ENCODE measurements around the gene ZNF784. TPM values are rescaled to one million over a fixed set of nuclear protein-coding genes. Genes with fewer than 3 reads are reported as not detected.

Gene ZNF784
- total and polyA plus RNA-seq, 9 of the 15 experiments (the other 6 are each of a cell fraction or from before 2014, with no cell fraction given): 0.14 to 6.1 (median 2.1) TPM

DNA sequence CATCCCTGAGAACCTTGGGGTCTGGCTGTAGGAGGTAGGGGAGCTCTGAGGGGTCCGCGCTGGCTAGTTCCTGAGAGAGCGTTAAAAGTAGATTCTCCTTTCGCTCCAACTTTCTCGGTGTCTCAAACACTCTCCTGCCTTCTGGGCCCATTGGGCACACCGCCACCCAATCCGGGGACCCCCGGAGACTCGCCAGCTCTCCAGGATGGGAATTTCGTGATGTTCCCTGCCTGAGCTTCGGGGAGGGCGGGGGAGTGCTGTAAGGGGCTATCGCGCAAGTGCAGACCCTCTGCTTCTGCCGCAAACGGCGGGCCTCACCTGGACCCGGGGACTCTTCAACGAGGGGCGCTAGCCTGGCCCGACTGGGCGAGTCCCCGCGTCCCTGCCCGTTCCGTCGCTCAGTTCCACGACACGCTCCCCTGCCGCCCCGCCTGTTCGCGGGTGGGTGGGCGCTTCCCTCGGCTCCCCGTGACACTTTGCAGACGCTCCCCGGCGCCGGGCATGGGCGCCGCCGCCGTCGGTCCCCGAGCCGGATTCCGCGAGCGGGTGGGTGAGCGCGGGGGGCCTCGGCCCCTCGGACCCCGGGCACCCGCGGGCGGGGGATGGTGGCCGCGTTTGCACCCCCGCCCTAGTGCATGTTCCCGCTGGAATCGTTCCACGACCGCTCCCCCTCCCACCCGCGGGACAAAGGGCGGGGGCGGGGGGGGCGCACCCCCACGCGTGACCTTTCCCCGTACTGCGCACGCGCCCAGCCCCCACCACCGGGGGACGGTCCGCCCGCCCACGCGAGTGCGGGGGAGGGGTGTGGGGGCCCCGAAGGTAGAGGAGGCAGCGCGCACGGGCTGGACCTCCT lies 23.6 kb upstream of the ZNF784 start, which contains the start of gene CCDC106 (continued):
- TF ChIP-seq TEAD1 (CRISPR knock-in tag; IDR thresholded peaks at IDR 0.05): no peak
- TF ChIP-seq, protein P1, sequence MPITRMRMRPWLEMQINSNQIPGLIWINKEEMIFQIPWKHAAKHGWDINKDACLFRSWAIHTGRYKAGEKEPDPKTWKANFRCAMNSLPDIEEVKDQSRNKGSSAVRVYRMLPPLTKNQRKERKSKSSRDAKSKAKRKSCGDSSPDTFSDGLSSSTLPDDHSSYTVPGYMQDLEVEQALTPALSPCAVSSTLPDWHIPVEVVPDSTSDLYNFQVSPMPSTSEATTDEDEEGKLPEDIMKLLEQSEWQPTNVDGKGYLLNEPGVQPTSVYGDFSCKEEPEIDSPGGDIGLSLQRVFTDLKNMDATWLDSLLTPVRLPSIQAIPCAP (CRISPR knock-in tag; IDR thresholded peaks at IDR 0.05; ENCODE audit: borderline replicate concordance): no peak
- peak; percentile 58 for TF ChIP-seq U2AF1 (optimal IDR thresholded peaks at IDR 0.05; ENCODE audit: low read depth, low read length)
- TF ChIP-seq, protein P2, sequence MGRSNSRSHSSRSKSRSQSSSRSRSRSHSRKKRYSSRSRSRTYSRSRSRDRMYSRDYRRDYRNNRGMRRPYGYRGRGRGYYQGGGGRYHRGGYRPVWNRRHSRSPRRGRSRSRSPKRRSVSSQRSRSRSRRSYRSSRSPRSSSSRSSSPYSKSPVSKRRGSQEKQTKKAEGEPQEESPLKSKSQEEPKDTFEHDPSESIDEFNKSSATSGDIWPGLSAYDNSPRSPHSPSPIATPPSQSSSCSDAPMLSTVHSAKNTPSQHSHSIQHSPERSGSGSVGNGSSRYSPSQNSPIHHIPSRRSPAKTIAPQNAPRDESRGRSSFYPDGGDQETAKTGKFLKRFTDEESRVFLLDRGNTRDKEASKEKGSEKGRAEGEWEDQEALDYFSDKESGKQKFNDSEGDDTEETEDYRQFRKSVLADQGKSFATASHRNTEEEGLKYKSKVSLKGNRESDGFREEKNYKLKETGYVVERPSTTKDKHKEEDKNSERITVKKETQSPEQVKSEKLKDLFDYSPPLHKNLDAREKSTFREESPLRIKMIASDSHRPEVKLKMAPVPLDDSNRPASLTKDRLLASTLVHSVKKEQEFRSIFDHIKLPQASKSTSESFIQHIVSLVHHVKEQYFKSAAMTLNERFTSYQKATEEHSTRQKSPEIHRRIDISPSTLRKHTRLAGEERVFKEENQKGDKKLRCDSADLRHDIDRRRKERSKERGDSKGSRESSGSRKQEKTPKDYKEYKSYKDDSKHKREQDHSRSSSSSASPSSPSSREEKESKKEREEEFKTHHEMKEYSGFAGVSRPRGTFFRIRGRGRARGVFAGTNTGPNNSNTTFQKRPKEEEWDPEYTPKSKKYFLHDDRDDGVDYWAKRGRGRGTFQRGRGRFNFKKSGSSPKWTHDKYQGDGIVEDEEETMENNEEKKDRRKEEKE (IDR thresholded peaks at IDR 0.05; ENCODE audit: borderline replicate concordance in 1 of 2, control insufficient read depth in 1 of 2, low read depth in 2 of 2, low read length in 1 of 2): no peak
- TF ChIP-seq, protein P3, sequence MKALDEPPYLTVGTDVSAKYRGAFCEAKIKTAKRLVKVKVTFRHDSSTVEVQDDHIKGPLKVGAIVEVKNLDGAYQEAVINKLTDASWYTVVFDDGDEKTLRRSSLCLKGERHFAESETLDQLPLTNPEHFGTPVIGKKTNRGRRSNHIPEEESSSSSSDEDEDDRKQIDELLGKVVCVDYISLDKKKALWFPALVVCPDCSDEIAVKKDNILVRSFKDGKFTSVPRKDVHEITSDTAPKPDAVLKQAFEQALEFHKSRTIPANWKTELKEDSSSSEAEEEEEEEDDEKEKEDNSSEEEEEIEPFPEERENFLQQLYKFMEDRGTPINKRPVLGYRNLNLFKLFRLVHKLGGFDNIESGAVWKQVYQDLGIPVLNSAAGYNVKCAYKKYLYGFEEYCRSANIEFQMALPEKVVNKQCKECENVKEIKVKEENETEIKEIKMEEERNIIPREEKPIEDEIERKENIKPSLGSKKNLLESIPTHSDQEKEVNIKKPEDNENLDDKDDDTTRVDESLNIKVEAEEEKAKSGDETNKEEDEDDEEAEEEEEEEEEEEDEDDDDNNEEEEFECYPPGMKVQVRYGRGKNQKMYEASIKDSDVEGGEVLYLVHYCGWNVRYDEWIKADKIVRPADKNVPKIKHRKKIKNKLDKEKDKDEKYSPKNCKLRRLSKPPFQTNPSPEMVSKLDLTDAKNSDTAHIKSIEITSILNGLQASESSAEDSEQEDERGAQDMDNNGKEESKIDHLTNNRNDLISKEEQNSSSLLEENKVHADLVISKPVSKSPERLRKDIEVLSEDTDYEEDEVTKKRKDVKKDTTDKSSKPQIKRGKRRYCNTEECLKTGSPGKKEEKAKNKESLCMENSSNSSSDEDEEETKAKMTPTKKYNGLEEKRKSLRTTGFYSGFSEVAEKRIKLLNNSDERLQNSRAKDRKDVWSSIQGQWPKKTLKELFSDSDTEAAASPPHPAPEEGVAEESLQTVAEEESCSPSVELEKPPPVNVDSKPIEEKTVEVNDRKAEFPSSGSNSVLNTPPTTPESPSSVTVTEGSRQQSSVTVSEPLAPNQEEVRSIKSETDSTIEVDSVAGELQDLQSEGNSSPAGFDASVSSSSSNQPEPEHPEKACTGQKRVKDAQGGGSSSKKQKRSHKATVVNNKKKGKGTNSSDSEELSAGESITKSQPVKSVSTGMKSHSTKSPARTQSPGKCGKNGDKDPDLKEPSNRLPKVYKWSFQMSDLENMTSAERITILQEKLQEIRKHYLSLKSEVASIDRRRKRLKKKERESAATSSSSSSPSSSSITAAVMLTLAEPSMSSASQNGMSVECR (CRISPR knock-in tag; IDR thresholded peaks at IDR 0.05): peak; percentile 47; the same call in 1 of the 2 replicates
- no peak for TF ChIP-seq SUPT5H (IDR thresholded peaks at IDR 0.05)
- peak; percentile 80 for TF ChIP-seq RBM22 (IDR thresholded peaks at IDR 0.05; ENCODE audit: low read depth, low read length, poor library complexity, severe bottlenecking)
- no peak for TF ChIP-seq SMARCA4 (IDR thresholded peaks at IDR 0.05)
- TF ChIP-seq FOXP1 (CRISPR knock-in tag; IDR thresholded peaks at IDR 0.05): 0 out of 2 replicates have a peak, but pooled peaks have one; percentile 10
- TF ChIP-seq, protein P4, sequence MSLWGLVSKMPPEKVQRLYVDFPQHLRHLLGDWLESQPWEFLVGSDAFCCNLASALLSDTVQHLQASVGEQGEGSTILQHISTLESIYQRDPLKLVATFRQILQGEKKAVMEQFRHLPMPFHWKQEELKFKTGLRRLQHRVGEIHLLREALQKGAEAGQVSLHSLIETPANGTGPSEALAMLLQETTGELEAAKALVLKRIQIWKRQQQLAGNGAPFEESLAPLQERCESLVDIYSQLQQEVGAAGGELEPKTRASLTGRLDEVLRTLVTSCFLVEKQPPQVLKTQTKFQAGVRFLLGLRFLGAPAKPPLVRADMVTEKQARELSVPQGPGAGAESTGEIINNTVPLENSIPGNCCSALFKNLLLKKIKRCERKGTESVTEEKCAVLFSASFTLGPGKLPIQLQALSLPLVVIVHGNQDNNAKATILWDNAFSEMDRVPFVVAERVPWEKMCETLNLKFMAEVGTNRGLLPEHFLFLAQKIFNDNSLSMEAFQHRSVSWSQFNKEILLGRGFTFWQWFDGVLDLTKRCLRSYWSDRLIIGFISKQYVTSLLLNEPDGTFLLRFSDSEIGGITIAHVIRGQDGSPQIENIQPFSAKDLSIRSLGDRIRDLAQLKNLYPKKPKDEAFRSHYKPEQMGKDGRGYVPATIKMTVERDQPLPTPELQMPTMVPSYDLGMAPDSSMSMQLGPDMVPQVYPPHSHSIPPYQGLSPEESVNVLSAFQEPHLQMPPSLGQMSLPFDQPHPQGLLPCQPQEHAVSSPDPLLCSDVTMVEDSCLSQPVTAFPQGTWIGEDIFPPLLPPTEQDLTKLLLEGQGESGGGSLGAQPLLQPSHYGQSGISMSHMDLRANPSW (CRISPR knock-in tag; IDR thresholded peaks at IDR 0.05): 0 out of 2 replicates have a peak, but pooled peaks have one; percentile 47
- 0 out of 2 replicates have a peak, but pooled peaks have one; percentile 40 for TF ChIP-seq OTX1 (CRISPR knock-in tag; IDR thresholded peaks at IDR 0.05)
- no peak for TF ChIP-seq NFE2L1 (tag; IDR thresholded peaks at IDR 0.05; ENCODE audit: borderline replicate concordance, low read depth)
- TF ChIP-seq MTA3 (IDR thresholded peaks at IDR 0.05; ENCODE audit: borderline replicate concordance): peak; percentile 78
- no peak for TF ChIP-seq ELF2 (CRISPR knock-in tag; IDR thresholded peaks at IDR 0.05)
- no peak for TF ChIP-seq ZSCAN32 (CRISPR knock-in tag; IDR thresholded peaks at IDR 0.05)
- no peak for TF ChIP-seq HDGF (IDR thresholded peaks at IDR 0.05)

All from K562 (cell line).